ENCODE data around the gene CCDC192.
"Not testable (repeated sequence)": the region's sequence is repeated elsewhere in the genome, so short reads cannot be mapped to it uniquely, and the experiment has no call there.

CCDC192 gene

GRCh38 chr5:127813633-127814587, 110.7 kb downstream of the CCDC192 start:
- no peak for DNase-seq

GRCh38 chr5:127814588-127814973, 111.4 kb downstream of the CCDC192 start:
- DNase-seq: no peak

- DNase-seq: no peak
Observed at GRCh38 chr5:127820910-127821553, 117.8 kb downstream of the CCDC192 start.

- DNase-seq: no peak
Observed at GRCh38 chr5:127821896-127822295, 118.7 kb downstream of the CCDC192 start.

GRCh38 chr5:127824126-127824525, 120.9 kb downstream of the CCDC192 start:
- no peak for DNase-seq

GRCh38 chr5:127826011-127826410, 122.8 kb downstream of the CCDC192 start:
- no peak for DNase-seq

GRCh38 chr5:127827451-127827850, 124.3 kb downstream of the CCDC192 start:
- no peak for DNase-seq

- DNase-seq: no peak
Observed at GRCh38 chr5:127830157-127830556, 127.0 kb downstream of the CCDC192 start.

GRCh38 chr5:127830829-127831598, 127.8 kb downstream of the CCDC192 start:
- no peak for DNase-seq

- DNase-seq: no peak
Observed at GRCh38 chr5:127832067-127832466, 128.9 kb downstream of the CCDC192 start.

GRCh38 chr5:127834094-127834531, 130.9 kb downstream of the CCDC192 start:
- no peak for DNase-seq

GRCh38 chr5:127834554-127834953, 131.4 kb downstream of the CCDC192 start:
- DNase-seq: no peak

- DNase-seq: no peak
Observed at GRCh38 chr5:127838661-127839060, 135.5 kb downstream of the CCDC192 start.

- DNase-seq: no peak
Observed at GRCh38 chr5:127839072-127839471, 135.9 kb downstream of the CCDC192 start.

GRCh38 chr5:127839496-127840197, 136.5 kb downstream of the CCDC192 start:
- no peak for DNase-seq

GRCh38 chr5:127840198-127840524, 137.0 kb downstream of the CCDC192 start:
- DNase-seq: no peak

GRCh38 chr5:127840809-127841208, 137.6 kb downstream of the CCDC192 start:
- DNase-seq: no peak

- DNase-seq: peak; percentile 82
Observed at GRCh38 chr5:127844581-127845021, 141.4 kb downstream of the CCDC192 start.

GRCh38 chr5:127846884-127847283, 143.7 kb downstream of the CCDC192 start:
- no peak for DNase-seq

- not testable (repeated sequence) for DNase-seq
Observed at GRCh38 chr5:127847641-127848040, 144.4 kb downstream of the CCDC192 start.

- no peak for DNase-seq
Observed at GRCh38 chr5:127848098-127848497, 144.9 kb downstream of the CCDC192 start.

GRCh38 chr5:127849408-127849807, 146.2 kb downstream of the CCDC192 start:
- DNase-seq: no peak

- DNase-seq: no peak
Observed at GRCh38 chr5:127849891-127850290, 146.7 kb downstream of the CCDC192 start.

All from COR-L47 (cell line).